Esophagus muscularis mucosa (tissue), 4 donors: ENCODE data around the gene BICRA.

Experiments
- EP300 ChIP-seq: sonication (generic); formaldehyde crosslinking; IDR thresholded peaks from one replicate; pipeline ENCODE4 v1.6.1; 2017; ENCODE audit warnings: antibody characterized with exemption
- POLR2A ChIP-seq: fragments of 450-650 bp; IDR thresholded peaks from one replicate; pipeline ENCODE4 v1.6.1; 2017; ENCODE audit warnings: antibody characterized with exemption, moderate library complexity, mild to moderate bottlenecking, low read depth
- POLR2AphosphoS5 ChIP-seq, 2 donors: sonication (generic); formaldehyde crosslinking; IDR thresholded peaks; one replicate each; pipeline ENCODE4 v1.6.1; 2017; ENCODE audit warnings: antibody characterized with exemption in 2 of 2
- TF ChIP-seq, protein P1 (sequence below), 3 experiments: fragments of 200-600 bp in 2 of 3; fragments of 450-650 bp in 1 of 3; sonication (generic) in 2 of 3; IDR thresholded peaks; one replicate each; pipeline ENCODE4 v1.5.1; 2017 to 2019; ENCODE audit warnings: antibody characterized with exemption in 3 of 3, mild to moderate bottlenecking in 2 of 3, moderate library complexity in 1 of 3

DNA sequence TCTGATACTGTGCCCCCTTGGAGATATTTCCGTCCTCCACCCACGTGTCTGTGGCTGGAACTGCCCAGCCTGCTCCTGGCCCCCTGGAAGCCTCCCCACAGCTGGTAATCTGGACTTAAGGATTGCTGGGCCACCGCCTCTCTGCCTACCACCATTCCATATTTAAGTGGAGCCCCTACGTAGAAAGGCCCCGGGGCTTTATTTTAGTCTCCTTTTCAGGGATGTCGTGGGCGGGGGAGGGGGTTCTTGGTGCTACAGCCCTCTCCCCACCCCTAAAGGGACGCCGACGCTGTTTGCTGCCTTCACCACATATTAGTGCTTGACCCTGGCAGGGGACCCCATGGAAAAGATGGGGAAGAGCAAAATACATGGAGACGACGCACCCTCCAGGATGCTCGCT lies 133.7 kb downstream of the BICRA start:
- TF ChIP-seq, protein P1, sequence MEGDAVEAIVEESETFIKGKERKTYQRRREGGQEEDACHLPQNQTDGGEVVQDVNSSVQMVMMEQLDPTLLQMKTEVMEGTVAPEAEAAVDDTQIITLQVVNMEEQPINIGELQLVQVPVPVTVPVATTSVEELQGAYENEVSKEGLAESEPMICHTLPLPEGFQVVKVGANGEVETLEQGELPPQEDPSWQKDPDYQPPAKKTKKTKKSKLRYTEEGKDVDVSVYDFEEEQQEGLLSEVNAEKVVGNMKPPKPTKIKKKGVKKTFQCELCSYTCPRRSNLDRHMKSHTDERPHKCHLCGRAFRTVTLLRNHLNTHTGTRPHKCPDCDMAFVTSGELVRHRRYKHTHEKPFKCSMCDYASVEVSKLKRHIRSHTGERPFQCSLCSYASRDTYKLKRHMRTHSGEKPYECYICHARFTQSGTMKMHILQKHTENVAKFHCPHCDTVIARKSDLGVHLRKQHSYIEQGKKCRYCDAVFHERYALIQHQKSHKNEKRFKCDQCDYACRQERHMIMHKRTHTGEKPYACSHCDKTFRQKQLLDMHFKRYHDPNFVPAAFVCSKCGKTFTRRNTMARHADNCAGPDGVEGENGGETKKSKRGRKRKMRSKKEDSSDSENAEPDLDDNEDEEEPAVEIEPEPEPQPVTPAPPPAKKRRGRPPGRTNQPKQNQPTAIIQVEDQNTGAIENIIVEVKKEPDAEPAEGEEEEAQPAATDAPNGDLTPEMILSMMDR (IDR thresholded peaks at IDR 0.05), result no peak
- TF ChIP-seq POLR2A (no peak), POLR2AphosphoS5 (IDR thresholded peaks at IDR 0.05) (no peak), EP300 (no peak)
